Activated CD4-positive, alpha-beta T cell treated with anti-CD3 and anti-CD28 coated beads, Interleukin-2, amount 50 U/mL, for 4 hours (primary cell): ENCODE measurements around the gene TCTN2.

Experiments
- DNase-seq, 2 experiments: peaks; one replicate each; pipeline ENCODE4 v3.0.0-alpha.2; 2020

Gene TCTN2

DNA sequence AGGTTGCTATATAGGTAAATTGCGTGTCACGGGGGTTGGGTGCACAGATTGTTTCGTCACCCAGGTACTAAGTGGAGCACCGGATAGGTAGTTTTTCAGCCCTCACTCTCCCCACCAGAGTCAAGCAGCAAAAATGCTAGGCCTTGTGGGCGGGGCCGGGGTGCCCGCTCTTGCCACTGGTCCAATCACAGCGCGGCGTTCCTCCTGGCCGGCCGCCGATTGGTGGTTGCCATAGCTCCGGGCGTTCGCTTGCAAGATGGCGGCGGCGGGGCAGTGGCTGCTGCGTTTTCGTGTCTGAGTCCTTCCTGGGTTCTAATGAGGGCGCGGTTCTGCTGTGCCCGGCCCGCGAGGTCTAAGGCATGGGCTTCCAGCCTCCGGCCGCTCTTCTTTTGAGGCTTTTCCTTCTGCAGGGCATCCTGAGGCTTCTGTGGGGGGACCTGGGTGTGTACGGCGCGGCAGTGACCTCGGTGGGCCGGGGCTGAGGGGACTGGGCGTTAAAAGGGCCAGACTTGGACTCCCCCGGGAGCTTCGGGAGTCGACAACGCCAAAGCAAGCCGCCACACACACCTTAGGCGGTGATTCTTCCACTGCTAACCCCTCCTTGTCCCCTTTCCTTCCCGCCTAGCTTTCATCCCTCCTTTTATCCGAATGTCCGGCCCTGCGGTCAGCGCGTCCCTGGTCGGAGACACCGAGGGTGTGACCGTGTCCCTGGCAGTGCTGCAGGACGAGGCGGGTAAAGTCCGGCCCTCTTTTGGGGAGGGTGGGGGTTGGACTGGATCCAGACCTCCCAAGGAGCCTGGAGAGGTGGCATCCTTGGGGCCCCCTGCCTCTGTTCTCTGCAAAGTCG is at the start of gene TCTN2:
TCTN2 (plus strand) TSS at position 232 of the 847 bp plus-strand sequence; CDS start at position 360, 128 bp downstream.
- peak; percentile 93 to 94 for DNase-seq

DNA sequence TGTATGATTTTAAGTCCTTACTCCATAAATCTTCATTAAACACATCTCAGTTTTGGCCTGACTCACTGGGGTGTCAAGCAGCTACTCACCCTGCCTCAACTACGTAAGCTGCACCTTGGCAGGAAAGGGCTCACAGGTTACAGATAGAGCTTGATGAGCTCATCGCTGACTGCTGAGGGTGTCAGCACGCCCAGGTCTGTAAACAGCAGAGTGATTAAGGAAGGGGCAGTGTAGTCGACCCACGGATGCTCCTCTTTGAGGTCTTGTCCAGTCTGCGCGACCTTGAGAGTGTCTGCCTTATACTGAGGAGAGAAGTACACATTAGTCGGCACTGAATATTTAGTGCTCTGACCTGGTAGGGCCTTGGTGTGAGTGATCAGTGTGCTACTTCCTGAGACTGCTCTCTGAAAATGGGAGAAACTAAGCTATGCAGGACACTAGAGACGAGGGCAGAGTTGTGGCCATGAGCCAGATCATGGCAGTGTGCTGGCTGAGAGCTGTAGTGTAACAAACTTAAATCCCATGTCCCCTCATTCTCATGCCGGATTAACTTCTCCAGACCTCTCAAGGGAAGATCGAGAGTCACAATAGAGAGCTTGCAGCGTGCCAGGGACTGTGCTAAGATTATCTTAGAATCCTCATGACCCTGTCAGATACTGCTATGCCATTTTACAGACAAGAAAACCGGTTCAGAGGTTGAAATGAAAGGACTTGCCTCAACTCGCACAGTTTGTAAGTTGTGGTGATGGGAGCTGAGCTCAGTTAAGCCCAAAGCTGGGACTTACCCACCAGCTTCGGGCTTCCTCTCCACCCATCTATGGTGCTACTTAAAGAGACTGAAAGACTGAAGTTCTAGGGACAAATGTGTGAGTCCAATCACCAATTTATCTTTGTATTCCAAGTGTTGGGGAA is 49.0 kb upstream of the TCTN2 start:
- DNase-seq: no peak

DNA sequence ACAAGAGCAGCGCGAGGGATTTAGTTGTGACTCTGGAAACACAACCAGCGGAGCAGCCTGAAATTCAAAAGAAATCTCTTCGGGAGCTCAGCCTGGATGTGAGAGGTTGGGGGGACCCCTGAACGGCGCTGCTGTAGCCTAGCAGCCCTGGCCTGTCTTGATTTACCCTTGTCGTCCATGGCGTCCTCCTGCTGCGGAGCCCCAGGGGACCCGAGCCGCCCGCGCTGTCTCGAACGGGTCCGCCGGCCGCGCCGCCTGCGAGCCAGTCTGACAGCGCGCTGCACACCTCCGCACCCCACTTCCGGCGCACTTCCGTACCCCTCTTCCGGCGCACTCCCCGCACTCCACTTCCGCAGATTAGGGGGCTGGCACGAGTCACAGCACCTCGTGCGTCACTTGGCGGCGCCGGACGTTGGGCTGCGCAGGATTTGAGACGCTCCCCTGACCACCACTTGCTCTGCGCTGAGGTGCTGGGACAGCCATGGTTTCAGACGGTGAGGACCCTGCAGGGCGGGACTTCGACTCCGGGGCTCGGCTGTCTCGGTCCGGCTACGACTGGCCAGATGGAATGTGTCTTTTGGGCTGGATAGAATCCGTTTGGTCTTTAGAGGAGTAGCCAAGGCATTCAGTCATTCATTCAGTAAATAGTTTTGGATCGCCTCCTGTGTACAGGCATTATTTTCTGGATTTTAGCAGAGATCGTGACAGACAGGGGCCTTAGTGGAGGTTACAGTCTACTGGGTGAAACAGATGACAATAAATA is 37.4 kb upstream of the TCTN2 start, which contains the start of the genes EIF2B1 and GTF2H3:
EIF2B1 (minus strand) TSS at position 308 of the 763 bp plus-strand sequence; CDS start at position 179, 129 bp downstream.
GTF2H3 (plus strand) TSS at position 451 of the 763 bp plus-strand sequence; CDS start at position 482, 31 bp downstream.
- peak; percentile 94 for DNase-seq

DNA sequence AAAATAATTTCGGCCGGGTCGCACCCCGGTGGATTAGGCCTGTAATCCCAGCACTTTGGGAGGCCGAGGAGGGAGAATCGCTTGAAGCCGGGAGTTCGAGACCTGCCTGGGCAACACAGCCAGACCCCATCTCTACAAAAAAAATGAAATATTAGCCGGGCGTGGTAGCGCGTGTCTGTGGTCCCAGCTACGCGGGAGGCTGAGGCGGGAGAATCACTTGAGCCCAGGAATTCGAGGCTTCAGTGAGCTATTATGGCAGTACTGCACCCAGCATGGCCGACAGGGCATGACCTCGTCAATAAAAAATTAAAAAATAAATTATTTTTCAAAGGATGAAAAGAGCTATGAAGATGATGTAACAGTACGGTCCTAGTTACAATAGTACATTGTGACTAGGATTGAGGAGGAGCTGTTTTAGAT is 36.8 kb upstream of the TCTN2 start:
- DNase-seq: no peak

DNA sequence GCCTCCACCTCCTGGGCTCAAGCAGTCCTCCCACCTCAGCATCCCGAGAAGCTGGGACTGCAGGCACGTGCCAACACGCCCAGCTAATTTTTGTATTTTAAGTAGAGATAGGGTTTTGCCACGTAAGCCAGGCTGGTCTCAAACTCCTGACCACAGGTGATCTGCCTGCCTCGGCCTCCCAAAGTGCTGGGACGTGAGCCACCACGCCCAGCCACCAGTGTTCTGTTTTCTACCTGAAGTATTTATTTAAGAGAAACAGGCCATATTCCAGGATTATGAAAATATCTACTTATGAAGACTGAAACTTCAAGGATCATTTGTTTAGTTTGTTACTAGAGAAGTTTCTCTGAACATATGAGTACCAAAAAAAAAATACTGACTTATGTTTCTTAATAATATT is 27.0 kb upstream of the TCTN2 start:
- no peak for DNase-seq

DNA sequence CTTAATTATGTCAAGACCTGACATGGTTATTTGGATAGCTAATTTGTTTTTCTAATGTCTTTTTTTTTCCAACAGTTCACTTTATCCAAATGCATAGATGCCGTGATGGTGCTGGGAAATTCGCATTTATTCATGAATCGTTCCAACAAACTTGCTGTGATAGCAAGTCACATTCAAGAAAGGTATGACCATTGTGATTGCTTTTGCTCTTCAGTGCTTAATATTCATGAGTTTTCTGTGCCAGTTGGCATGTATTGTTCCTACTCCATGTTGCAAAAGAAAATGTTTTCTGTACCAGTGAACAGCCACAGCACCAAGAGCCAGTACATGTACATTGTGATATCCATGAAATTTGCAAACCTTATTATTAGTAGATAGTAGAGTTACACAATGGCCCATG is 25.5 kb upstream of the TCTN2 start:
- no peak for DNase-seq

DNA sequence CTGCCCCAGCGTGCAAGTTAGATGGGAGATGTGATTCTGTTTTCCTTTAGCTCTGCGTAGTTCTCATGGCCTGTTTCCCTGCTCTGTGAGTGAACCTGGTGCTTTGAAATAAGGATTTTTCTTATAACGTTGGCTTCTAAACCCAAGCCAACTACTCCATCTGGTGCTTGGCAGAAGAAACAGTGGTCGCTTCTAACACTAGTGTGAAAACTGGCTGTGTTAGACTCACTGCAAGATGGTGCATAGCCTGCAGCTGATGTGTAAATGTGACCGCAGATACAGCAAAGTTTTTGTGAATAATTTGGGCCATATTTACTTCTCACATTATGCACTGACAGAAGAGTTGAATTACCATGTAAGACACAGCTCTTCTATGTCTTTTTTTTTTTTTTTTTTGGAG is 25.0 kb upstream of the TCTN2 start:
- no peak for DNase-seq

DNA sequence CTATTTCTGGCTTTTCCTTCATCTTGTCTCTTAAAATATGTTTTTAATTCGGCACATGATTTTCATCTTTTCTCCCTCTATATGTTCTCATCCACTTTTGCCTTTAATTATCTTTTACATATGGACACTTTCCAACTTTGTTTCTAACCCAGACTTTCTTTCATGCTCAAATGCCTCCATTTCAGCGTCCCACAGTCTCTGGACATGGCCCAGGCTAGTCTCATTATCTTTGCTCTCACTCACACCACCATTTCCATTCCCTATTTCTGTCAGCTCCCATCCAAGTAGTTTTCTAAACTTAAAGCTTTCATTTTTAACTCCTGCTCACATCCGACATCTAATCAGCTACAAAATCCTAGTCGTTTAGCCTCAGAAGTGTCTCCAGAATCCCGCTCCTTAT is 22.5 kb upstream of the TCTN2 start:
- DNase-seq: no peak

DNA sequence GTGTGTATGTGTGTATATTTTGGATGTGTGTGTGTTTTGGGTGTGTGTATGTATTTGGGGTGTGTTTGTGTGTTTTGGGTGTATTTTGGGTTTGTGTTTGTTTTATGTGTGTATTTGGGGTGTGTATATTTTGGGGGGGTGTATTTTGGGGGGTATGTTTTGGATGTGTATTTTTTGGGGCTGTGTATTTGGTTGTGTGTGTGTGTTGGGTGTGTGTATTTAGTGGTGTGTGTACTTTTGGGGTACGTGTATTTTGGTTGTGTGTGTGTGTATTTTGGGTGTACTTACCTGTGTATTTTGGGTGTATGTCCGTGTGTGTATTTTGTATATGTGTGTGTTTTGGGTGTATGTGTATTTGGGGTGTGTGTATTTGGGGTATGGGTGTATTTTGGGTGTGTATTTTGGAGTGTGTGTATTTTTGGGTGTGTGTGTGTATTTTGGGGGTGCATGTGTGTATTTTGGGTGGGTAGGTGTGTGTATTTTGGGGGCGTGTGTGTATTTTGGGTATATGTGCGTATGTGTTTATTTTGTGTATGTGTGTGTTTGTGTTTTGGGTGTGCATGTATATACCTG is 16.7 kb upstream of the TCTN2 start:
- DNase-seq: no peak

DNA sequence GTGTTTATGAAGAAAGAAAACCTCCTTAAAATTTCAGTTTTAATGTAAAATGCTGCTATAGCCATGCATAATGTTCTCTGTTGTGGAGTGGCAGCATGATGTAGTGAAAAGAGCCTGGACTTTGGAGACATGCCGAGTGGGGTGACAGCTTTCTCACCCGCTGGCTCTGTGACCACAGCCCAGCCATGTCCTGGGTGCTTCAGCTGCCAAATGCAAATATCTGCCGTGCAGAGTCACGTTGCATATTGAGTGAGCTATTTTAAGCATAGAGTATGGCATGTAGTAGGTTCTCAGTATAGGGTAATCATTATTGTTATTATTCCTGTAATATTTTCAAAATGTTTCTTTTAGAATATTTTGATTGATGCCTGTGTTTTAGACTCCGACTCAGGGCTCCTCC is 15.5 kb upstream of the TCTN2 start:
- DNase-seq: no peak

DNA sequence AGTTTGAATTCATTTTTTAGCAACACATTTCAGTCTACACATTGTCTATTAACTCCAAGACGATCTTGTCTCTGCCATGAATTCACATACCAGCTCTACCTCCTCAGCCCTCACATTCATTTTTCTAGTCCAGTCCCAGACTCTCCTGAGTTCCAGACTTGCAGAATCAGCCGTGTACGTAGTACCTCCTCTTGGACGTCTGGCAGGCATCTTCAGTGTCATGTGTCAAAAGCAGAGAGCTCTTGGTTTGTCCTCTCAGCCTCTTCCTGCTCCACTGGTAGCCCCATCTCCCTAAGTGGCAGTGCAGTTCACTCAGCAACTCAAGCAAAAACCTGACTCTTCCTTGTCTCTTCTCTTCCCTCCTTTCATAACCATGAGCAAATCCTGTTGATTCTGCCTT is 14.5 kb upstream of the TCTN2 start:
- DNase-seq: no peak

DNA sequence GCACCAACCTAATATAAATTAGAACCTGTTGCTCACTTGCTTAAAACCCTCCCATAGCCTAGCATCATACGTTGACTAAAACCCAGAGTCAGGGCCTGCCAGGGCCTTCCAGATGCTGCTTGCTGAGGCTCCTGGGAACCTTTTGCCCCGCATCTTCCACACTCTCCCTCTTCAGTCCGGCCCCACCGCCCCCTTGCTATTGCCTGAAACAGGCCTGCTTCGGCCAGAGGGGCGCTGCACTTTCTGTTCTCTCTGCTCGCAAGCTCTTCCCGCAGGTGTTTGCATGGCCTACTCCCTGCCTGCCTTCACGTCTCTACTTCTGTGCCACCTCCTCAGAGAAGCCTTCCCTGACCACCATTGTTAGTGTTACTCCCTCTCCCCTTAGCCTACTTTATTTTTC is 13.7 kb upstream of the TCTN2 start:
- no peak for DNase-seq

DNA sequence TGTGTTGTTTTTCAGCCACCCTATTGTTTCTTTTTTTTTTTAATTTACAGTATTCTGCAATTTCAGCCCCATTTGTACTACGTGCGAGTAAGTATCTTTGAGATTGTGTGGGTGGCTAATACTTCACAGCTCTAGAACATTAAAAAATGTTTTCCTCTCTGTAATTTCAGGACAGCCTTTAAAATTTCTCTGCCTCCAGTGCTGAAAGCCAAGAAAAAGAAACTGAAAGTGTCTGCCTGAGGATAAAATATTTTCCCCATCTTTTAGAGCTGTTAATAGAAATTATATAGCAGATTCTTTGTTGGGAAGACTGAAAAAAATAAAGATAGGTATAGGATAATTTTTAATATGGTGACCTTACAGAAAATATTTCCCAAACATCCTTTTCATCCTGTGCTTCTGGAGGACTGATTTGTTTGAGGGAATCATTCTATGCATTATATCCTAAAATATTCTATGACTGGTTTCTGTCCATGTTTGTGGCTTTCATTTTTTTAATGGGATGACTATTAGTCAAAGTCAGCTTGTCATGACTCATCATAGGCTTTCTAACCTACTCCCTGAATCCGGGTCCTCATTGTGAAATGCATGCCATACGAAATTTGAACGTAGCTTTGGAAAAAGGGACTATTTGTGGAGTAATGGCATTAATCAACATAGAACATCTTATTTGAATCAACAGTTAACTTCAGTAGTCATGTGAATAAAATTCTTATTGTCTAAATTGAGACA is 10.8 kb upstream of the TCTN2 start:
- no peak for DNase-seq

DNA sequence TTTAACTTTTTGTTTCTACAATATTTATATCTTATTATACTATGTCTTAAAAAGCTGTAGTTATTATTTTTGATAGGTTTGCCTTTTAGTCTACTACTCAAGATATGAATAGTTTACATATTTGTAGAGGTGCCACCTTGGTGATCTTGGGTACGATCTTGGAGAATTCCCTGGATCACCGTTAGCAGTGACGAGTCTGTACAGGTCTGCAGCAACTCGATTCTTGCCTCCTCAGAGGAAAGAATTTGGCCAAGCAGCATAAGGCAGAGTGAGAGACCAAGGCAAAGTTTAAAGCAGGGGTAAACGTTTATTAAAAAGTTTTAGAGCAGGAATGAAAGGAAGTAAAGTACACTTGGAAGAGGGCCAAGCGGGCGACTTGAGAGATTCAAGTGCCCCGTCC is 3.1 kb upstream of the TCTN2 start:
- DNase-seq: no peak

DNA sequence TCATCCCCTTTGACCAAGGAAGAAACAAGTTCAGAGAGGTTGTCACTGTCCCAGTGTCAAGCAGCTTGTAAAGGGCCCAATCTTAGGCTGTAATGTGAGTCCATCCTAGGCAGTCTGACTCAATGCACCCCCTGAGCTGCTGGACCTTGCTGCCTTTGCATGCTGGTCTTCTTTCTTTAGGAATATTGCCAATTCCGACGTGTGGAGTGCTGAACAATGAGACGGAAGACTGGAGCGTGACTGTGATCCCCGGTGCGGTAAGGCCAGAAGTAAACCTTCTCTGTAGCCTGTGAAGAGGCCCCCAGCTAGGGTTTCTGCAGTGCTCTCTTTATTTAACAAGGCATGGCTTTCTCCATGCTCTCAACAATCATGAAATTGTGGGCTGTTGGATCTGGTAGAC is 963 bp downstream of the TCTN2 start:
- no peak for DNase-seq

DNA sequence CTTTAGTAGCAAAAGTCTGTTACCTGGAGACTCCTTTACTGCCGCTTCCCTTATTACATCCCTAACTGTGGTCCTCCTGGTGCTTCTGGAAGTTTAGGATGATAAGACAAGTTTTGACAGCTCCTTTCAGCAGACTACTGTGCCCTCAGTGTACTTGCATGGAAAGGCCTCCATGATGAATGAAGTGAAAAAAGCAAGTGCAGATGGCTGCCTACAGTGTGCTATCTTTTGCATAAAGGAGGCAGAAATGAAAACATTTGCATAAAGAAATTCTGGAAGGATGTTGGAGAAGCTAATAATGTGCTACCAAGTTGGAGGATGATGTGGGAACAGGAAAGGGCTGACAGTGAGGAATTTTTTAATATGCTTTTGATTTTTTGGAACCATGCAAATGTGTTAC is 4.5 kb downstream of the TCTN2 start:
- DNase-seq: no peak

DNA sequence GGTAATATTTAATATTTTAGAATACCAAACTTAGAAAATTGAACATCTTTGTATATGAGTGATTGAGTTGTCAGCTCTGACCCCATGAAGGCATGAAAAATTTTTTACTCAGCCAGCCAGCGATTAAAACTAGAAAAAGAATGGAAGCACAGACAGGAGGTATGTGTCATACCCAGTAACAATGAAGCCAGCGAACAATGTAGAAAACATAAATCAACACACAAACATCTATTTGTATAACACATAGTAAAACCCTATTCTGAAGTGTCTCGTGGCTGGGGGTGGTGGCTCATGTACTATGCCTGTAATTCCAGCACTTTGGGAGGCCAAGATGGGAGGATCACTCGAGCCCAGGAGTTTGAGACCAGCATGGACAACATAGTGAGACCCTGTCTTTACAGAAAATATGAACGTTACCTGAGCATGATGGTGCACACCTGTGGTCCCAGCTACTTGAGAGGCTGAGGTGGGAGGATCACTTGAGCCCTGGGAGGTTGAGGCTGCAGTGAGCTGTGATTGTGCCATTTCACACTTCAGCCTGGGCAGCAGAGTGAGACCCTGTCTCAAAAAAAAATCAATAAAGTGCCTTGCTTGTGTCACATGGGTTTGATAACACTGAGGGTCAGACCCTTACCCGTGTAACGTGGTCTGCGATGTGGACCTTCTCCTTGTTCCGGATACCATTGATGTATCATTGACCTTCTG is 5.9 kb downstream of the TCTN2 start:
- DNase-seq: no peak

DNA sequence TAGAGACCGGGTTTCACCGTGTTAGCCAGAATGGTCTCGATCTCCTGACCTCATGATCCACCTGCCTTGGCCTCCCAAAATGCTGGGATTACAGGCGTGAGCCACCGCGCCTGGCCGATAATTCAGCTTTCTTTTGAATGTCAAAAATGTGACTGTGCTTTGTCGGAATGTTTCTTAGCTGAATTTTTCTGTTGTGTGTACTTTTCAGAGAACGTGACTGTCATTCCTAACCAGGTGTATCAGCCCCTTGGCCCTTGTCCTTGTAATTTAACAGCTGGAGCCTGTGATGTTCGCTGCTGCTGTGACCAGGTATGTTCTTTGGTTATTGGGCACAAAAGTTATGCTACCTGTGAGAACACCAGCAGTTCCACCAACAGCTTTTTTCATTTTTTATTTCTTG is 8.1 kb downstream of the TCTN2 start:
- no peak for DNase-seq

DNA sequence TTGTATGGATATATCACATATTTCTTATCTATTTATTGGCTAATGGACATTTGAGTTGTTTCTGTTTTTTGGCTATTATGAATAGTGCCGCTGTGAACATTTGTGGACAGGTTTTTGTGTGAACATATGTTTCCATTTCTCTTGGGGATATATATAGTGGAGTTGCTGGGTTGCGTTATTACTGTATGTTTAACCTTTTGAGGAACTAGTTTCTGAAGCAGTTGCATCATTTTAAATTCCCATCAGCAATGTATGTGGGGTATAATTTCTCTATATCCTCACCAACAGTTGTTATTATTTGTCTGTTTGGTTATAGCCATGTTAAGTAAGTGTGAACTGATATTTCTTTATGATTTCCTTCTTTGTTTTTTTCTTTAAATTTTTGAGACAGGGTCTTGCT is 10.7 kb downstream of the TCTN2 start:
- DNase-seq: no peak

DNA sequence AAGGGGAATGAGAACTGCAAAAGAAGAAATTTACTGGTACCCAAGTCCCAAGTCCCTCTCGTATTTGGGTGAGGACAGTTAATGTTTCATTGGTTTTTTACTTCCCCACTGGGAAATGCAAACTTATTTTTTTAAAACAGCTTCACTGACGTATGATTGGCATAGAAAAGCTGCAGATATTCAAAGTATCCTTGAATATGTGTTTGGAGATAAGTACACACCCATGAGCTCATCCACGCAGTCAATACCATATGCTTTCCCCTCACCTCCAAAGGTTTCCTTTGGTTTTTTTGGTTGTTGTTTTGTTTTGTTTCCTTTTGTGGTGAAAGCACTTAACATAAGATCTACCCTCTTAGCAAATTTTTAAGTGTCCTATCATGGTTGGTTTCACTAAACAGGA is 13.1 kb downstream of the TCTN2 start:
- DNase-seq: no peak

DNA sequence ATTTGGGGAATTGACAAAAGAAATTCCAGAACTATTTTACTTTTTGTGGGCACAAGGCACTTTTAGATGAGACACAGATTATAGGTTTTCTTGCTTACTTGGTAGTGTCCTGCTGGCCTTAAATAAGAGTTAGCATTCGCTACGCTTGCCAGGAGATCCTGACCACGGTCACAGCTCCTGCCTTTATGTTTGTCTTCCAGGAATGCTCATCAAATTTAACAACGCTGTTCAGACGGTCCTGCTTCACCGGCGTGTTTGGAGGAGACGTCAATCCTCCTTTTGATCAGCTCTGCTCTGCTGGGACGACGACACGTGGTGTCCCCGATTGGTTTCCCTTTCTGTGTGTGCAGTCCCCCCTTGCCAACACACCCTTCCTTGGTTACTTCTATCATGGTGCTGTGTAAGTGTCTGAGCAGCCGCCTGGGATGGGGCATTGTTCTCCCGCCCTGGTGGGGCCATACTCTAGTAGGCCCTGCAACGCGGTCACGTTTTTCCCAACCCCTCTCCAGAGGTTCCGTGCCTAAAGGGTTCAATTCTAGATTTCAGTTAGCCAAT is 15.8 kb downstream of the TCTN2 start:
- DNase-seq: no peak
